Spleen (tissue), 7 donors: ENCODE data around the gene OR5B2.

ENCODE experiments used
- POLR2A ChIP-seq, 3 donors: fragments of 450-650 bp; IDR thresholded peaks; one replicate each; pipeline ENCODE4 v1.5.1; 2017; ENCODE audit warnings: antibody characterized with exemption in 3 of 3, mild to moderate bottlenecking in 1 of 3
- POLR2AphosphoS5 ChIP-seq, 3 donors: sonication (generic); formaldehyde crosslinking; IDR thresholded peaks; one replicate each; pipeline ENCODE4 v1.5.1; 2017; ENCODE audit warnings: antibody characterized with exemption in 3 of 3
- TF ChIP-seq, protein P1 (sequence below), 11 experiments: fragments of 200-600 bp in 7 of 11; fragments of 450-650 bp in 4 of 11; sonication (generic) in 4 of 11; IDR thresholded peaks in 8 of 11; conservative IDR thresholded peaks in 3 of 11; 1 replicate in 7 of 11; 2 replicates in 4 of 11; pipeline versions ENCODE4 v1.4.0 to v1.8.0; 2016 to 2021; ENCODE audit warnings: antibody characterized with exemption in 11 of 11, inconsistent platforms in 4 of 11, mild to moderate bottlenecking in 1 of 11
- donor health status: DM: no; HTN: no; CAD: no; lungs with moderate emphysema.
- donor health status: DM: no; HTN: no; CAD: no.
- donor health status: DM: no; HTN: no; CAD: no.

- TF ChIP-seq, protein P1, sequence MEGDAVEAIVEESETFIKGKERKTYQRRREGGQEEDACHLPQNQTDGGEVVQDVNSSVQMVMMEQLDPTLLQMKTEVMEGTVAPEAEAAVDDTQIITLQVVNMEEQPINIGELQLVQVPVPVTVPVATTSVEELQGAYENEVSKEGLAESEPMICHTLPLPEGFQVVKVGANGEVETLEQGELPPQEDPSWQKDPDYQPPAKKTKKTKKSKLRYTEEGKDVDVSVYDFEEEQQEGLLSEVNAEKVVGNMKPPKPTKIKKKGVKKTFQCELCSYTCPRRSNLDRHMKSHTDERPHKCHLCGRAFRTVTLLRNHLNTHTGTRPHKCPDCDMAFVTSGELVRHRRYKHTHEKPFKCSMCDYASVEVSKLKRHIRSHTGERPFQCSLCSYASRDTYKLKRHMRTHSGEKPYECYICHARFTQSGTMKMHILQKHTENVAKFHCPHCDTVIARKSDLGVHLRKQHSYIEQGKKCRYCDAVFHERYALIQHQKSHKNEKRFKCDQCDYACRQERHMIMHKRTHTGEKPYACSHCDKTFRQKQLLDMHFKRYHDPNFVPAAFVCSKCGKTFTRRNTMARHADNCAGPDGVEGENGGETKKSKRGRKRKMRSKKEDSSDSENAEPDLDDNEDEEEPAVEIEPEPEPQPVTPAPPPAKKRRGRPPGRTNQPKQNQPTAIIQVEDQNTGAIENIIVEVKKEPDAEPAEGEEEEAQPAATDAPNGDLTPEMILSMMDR (IDR thresholded peaks at IDR 0.05 in 8 of 11, conservative IDR thresholded peaks at IDR 0.05 in 3 of 11) = no peak
- TF ChIP-seq POLR2A (IDR thresholded peaks at IDR 0.05) (no peak), POLR2AphosphoS5 (IDR thresholded peaks at IDR 0.05) (no peak)
Measured at GRCh38 chr11:58471892-58472291, 44.0 kb upstream of the OR5B2 start.
